A549 (cell line): ENCODE measurements around the gene CFAP99. TPM values are rescaled to one million over a fixed set of nuclear protein-coding genes. Genes with fewer than 3 reads are reported as not detected.

ENCODE experiments used
- ATAC-seq, 2 experiments: fragments of 200-7000 bp in 1 of 2; fragments of >200 bp in 1 of 2; cut with Nextera tagmentation in 1 of 2; cut with Tn5 transposase in 1 of 2; 3 replicates each; pipeline versions ENCODE4 v1.8.0 to v1.9.1; 2018 to 2020; ENCODE audit warnings: mild to moderate bottlenecking in 1 of 2, moderate library complexity in 1 of 2
- CTCF ChIA-PET: fragments of 300-600 bp; sonication (Branson Sonifier 250); formaldehyde crosslinking; extraction: SDS; loops from one replicate; lab custom pipeline; 2021; ENCODE audit warnings: antibody characterized with exemption, inconsistent platforms; lab: Yijun Ruan, JAX
- POLR2A ChIA-PET: fragments of 350-600 bp; formaldehyde crosslinking; extraction: SDS; loops from one replicate; lab custom pipeline; 2021; ENCODE audit warnings: antibody characterized with exemption, inconsistent platforms; lab: Yijun Ruan, JAX
- DNase-seq, 2 experiments: peaks; one replicate each; pipeline versions ENCODE4 v3.0.0 to v3.0.0-alpha.2; 2011 to 2016; ENCODE audit warnings: low read depth in 1 of 2, low spot score in 1 of 2
- FAIRE-seq: peaks from 2 replicates; lab custom pipeline; 2011; peaks lifted over from hg19 to GRCh38; lab: Jason Lieb, UNC
- H3K27ac ChIP-seq, 2 experiments: fragments of >200 bp; sonication (Bioruptor Twin); formaldehyde crosslinking; 3 replicates each; pipeline ENCODE4 v1.5.1; 2016 to 2017
- H3K4me1 ChIP-seq: fragments of >200 bp; sonication (Bioruptor Twin); formaldehyde crosslinking; 3 replicates; pipeline ENCODE4 v1.6.1; 2016
- H3K4me2 ChIP-seq: fragments of >200 bp; sonication (Bioruptor Twin); formaldehyde crosslinking; 3 replicates; pipeline ENCODE4 v1.6.1; 2016
- H3K4me3 ChIP-seq: fragments of >200 bp; sonication (Bioruptor Twin); formaldehyde crosslinking; 3 replicates; pipeline ENCODE4 v1.5.1; 2016
- H3K9me3 ChIP-seq: fragments of >200 bp; sonication (Bioruptor Twin); formaldehyde crosslinking; 3 replicates; pipeline ENCODE4 v1.6.1; 2016
- BHLHE40 ChIP-seq: IDR thresholded peaks from 2 replicates; pipeline ENCODE4 v1.6.1; 2012; ENCODE audit warnings: low read depth, low read length, inconsistent platforms
- CBX8 ChIP-seq: fragments of 200-600 bp; sonication (generic); IDR thresholded peaks from 2 replicates; pipeline ENCODE4 v1.6.1; 2016
- EHF ChIP-seq: fragments of 250-450 bp; sonication (Bioruptor Pico); IDR thresholded peaks from 2 replicates; pipeline ENCODE4 v1.5.0; 2020; ENCODE audit warnings: mild to moderate bottlenecking
- EHMT2 ChIP-seq: fragments of 200-600 bp; sonication (generic); IDR thresholded peaks from 2 replicates; pipeline ENCODE4 v1.6.1; 2016; ENCODE audit warnings: antibody characterized with exemption, low read depth, mild to moderate bottlenecking, moderate library complexity
- FOXS1 ChIP-seq: fragments of 250-450 bp; sonication (Bioruptor Pico); IDR thresholded peaks from 2 replicates; pipeline ENCODE4 v1.5.0; 2020; ENCODE audit warnings: mild to moderate bottlenecking, moderate library complexity
- GATA3 ChIP-seq: IDR thresholded peaks from 2 replicates; pipeline ENCODE4 v1.6.1; 2012; ENCODE audit warnings: borderline replicate concordance
- HDAC2 ChIP-seq: fragments of 200-600 bp; sonication (generic); IDR thresholded peaks from 2 replicates; pipeline ENCODE4 v1.6.1; 2016
- HEYL ChIP-seq: fragments of 250-450 bp; sonication (Bioruptor Pico); IDR thresholded peaks from 2 replicates; pipeline ENCODE4 v1.8.0; 2021; ENCODE audit warnings: mild to moderate bottlenecking, moderate library complexity
- JUNB ChIP-seq: fragments of >200 bp; sonication (Bioruptor Twin); formaldehyde crosslinking; IDR thresholded peaks from 2 replicates; pipeline ENCODE4 v1.6.1; 2016
- KDM5A ChIP-seq: fragments of 200-600 bp; sonication (generic); IDR thresholded peaks from 2 replicates; pipeline ENCODE4 v1.6.1; 2016; ENCODE audit warnings: antibody characterized with exemption, mild to moderate bottlenecking
- NFE2L2 ChIP-seq: fragments of 150-350 bp; conservative IDR thresholded peaks from 2 replicates; pipeline ENCODE4 v1.6.1; 2014; ENCODE audit warnings: low read length
- NPAS2 ChIP-seq: fragments of 250-450 bp; sonication (Bioruptor Pico); IDR thresholded peaks from 2 replicates; pipeline ENCODE4 v1.8.0; 2022; ENCODE audit warnings: mild to moderate bottlenecking, moderate library complexity, borderline replicate concordance
- PHF8 ChIP-seq: fragments of 200-600 bp; sonication (generic); IDR thresholded peaks from 2 replicates; pipeline ENCODE4 v1.6.1; 2016; ENCODE audit warnings: low read depth, mild to moderate bottlenecking, antibody characterized with exemption, moderate library complexity, borderline replicate concordance
- RNF2 ChIP-seq: fragments of 200-600 bp; sonication (generic); IDR thresholded peaks from 2 replicates; pipeline ENCODE4 v1.6.1; 2016; ENCODE audit warnings: low read depth, mild to moderate bottlenecking, antibody characterized with exemption, moderate library complexity, borderline replicate concordance
- SMC3 ChIP-seq: fragments of >200 bp; sonication (Bioruptor Twin); formaldehyde crosslinking; IDR thresholded peaks from 3 replicates; pipeline ENCODE4 v1.6.1; 2018; ENCODE audit warnings: inconsistent platforms
- TFCP2L1 ChIP-seq: fragments of 250-450 bp; sonication (Bioruptor Pico); IDR thresholded peaks from 2 replicates; pipeline ENCODE4 v1.5.0; 2021; ENCODE audit warnings: mild to moderate bottlenecking
- TP53 ChIP-seq: fragments of 250-450 bp; sonication (Bioruptor Pico); IDR thresholded peaks from 2 replicates; pipeline ENCODE4 v1.5.0; 2021; ENCODE audit warnings: mild to moderate bottlenecking, moderate library complexity
- ZC3H11A ChIP-seq: fragments of 450-650 bp; IDR thresholded peaks from 2 replicates; pipeline ENCODE4 v1.6.1; 2014; ENCODE audit warnings: antibody characterized with exemption, mild to moderate bottlenecking
- ZNF302 ChIP-seq: fragments of 250-450 bp; sonication (Bioruptor Pico); IDR thresholded peaks from 2 replicates; pipeline ENCODE4 v1.9.0; 2021; ENCODE audit warnings: inconsistent platforms, mild to moderate bottlenecking, moderate library complexity
- WGBS: methylation state at CpG from one replicate; pipeline ENCODE4 v1.1.6; 2017; ENCODE audit errors: missing lambda C conversion rate; 5-methylcytosine and 5-hydroxymethylcytosine counted together
- polyA plus RNA-seq, 4 experiments: library from polyadenylated mRNA; depleted of rRNA in 3 of 4; stranded (reverse); fragments of >200 nt; fragmentation: RNase III in 1 of 4; extraction: RNeasy Plus Mini Kit Qiagen cat#74134 plus additional on column Dnase treatment in 1 of 4; gene quantifications; 2 replicates in 3 of 4; 3 replicates in 1 of 4; pipeline ENCODE4 v1.2.3, GENCODE V29; 2011 to 2017
- TF ChIP-seq, protein P1 (sequence below): fragments of 200-600 bp; sonication (generic); IDR thresholded peaks from 2 replicates; pipeline ENCODE4 v1.6.1; 2016; ENCODE audit warnings: antibody characterized with exemption, mild to moderate bottlenecking, moderate library complexity
- TF ChIP-seq, protein P2 (sequence below): IDR thresholded peaks from 2 replicates; pipeline ENCODE4 v1.6.1; 2012; ENCODE audit warnings: low read depth, borderline replicate concordance
- TF ChIP-seq, protein P3 (sequence below): fragments of >200 bp; sonication (Bioruptor Twin); formaldehyde crosslinking; IDR thresholded peaks from 3 replicates; pipeline ENCODE4 v1.5.1; 2016
- TF ChIP-seq, protein P4 (sequence below): IDR thresholded peaks from 2 replicates; pipeline ENCODE4 v1.6.1; 2012

Gene CFAP99
- polyA plus RNA-seq, 2 of the 4 experiments (the other 2 are of a cell fraction) = 0.09 TPM; not detected in 1

DNA sequence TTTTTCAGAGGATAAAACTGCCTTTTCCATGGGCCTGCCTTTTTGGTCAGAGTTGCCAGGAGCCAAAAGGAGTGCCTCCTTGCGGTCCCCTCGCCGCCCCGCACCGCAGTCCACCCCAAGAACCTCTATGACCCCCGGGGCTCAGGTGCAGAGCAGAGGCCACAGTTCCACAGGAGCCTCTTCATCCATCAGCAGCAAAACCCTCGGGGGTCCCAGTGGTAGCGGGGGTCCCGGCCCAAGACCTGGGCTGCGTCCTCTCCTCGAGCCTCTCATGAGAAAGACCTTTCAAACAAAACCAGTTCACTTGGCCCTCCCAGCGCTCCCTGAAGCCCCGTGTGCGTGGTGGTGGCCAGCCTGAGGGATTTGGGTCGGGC, 17.2 kb upstream of the CFAP99 start:
- POLR2A ChIA-PET = no interaction called here
- no peak for ATAC-seq
- WGBS = 100% methylated on average over 5 of the region's 15 CpGs
- no peak for DNase-seq
- FAIRE-seq = no peak
- Histone ChIP-seq H3K27ac (no peak overlapping the region), H3K4me2 (no peak overlapping the region), H3K4me1 (peaks cover 7% of the 10 kb centered on the region; the same call in 1 of the 3 replicates), H3K4me3 (no peak overlapping the region), H3K9me3 (no peaks in the 10 kb centered on the region)
- TF ChIP-seq ZNF302 (CRISPR knock-in tag) (no peak), PHF8 (no peak), TP53 (no peak), SMC3 (no peak), HEYL (CRISPR knock-in tag) (no peak), GATA3 (no peak), TFCP2L1 (CRISPR knock-in tag) (no peak), HDAC2 (no peak), JUNB (no peak), KDM5A (no peak), ZC3H11A (no peak), NFE2L2 (no peak), BHLHE40 (no peak), RNF2 (no peak), FOXS1 (CRISPR knock-in tag) (no peak)
- TF ChIP-seq, protein P1, sequence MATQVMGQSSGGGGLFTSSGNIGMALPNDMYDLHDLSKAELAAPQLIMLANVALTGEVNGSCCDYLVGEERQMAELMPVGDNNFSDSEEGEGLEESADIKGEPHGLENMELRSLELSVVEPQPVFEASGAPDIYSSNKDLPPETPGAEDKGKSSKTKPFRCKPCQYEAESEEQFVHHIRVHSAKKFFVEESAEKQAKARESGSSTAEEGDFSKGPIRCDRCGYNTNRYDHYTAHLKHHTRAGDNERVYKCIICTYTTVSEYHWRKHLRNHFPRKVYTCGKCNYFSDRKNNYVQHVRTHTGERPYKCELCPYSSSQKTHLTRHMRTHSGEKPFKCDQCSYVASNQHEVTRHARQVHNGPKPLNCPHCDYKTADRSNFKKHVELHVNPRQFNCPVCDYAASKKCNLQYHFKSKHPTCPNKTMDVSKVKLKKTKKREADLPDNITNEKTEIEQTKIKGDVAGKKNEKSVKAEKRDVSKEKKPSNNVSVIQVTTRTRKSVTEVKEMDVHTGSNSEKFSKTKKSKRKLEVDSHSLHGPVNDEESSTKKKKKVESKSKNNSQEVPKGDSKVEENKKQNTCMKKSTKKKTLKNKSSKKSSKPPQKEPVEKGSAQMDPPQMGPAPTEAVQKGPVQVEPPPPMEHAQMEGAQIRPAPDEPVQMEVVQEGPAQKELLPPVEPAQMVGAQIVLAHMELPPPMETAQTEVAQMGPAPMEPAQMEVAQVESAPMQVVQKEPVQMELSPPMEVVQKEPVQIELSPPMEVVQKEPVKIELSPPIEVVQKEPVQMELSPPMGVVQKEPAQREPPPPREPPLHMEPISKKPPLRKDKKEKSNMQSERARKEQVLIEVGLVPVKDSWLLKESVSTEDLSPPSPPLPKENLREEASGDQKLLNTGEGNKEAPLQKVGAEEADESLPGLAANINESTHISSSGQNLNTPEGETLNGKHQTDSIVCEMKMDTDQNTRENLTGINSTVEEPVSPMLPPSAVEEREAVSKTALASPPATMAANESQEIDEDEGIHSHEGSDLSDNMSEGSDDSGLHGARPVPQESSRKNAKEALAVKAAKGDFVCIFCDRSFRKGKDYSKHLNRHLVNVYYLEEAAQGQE = no peak
- TF ChIP-seq, protein P2, sequence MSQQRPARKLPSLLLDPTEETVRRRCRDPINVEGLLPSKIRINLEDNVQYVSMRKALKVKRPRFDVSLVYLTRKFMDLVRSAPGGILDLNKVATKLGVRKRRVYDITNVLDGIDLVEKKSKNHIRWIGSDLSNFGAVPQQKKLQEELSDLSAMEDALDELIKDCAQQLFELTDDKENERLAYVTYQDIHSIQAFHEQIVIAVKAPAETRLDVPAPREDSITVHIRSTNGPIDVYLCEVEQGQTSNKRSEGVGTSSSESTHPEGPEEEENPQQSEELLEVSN = no peak
- TF ChIP-seq, protein P3, sequence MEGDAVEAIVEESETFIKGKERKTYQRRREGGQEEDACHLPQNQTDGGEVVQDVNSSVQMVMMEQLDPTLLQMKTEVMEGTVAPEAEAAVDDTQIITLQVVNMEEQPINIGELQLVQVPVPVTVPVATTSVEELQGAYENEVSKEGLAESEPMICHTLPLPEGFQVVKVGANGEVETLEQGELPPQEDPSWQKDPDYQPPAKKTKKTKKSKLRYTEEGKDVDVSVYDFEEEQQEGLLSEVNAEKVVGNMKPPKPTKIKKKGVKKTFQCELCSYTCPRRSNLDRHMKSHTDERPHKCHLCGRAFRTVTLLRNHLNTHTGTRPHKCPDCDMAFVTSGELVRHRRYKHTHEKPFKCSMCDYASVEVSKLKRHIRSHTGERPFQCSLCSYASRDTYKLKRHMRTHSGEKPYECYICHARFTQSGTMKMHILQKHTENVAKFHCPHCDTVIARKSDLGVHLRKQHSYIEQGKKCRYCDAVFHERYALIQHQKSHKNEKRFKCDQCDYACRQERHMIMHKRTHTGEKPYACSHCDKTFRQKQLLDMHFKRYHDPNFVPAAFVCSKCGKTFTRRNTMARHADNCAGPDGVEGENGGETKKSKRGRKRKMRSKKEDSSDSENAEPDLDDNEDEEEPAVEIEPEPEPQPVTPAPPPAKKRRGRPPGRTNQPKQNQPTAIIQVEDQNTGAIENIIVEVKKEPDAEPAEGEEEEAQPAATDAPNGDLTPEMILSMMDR = no peak
- CTCF ChIA-PET = no interaction called here

DNA sequence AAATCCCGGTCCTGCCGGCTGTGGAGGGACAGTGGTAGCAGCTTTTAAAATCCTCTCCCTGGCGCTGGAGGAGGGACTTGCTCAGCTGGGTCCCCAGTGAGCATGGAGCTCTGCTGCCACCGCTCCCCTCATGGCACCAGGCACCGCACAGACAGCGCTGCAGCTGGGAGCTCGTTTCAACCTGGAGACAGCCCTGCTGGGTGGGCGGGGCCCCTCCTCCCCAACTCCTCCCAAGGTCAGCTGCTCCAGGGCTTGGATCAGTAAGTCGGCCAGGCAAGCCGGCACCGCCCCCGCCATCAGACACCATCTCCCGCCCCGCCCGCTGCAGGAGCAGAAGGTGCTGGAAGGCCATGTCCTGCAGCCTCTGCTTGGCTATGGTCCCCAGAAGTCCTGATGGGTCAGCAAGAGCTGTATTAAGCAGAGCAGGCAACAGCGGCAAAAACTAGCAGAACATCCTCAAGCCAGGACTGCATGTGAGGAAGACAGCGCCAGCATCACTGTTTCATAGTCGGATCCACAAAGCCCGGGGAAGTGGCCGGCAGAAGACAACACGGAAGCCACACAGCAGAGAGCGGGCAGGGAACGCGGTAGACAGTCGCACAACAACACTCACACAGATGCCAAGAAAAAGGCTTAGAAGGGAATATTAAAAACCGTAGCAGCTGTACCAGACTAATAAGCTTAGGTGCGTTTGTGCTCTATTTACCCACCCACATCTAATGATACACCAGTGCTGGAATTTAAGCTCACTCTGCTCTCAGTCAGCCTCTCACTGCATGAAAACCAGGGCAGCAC, 16.5 kb upstream of the CFAP99 start:
- H3K4me3 ChIP-seq = no peak overlapping the region
- WGBS = 81% methylated on average over 19 of the region's 27 CpGs
- no peak for FAIRE-seq
- ChIA-PET POLR2A (no interaction called here), CTCF (interaction anchor here (1.7 kb wide), 1 partner anchor 11 kb away, joined by 6 read pairs; no protein-coding TSS in a partner anchor)
- DNase-seq = peak in 1 of 2 experiments; percentile 22
- ATAC-seq = peak in 1 of 2 experiments; percentile 70; a peak in 3 of 6 replicates
- H3K9me3 ChIP-seq = no peaks in the 10 kb centered on the region
- H3K27ac ChIP-seq = no peak overlapping the region
- no peak overlapping the region for H3K4me2 ChIP-seq
- peaks cover 7% of the 10 kb centered on the region; the same call in 1 of the 3 replicates for H3K4me1 ChIP-seq
- TF ChIP-seq EHMT2 (no peak), EHF (no peak), ZC3H11A (no peak), TP53 (no peak), HEYL (CRISPR knock-in tag) (no peak), NPAS2 (CRISPR knock-in tag) (no peak), CBX8 (no peak), NFE2L2 (no peak)
- TF ChIP-seq, protein P3 = no peak
- TF ChIP-seq, protein P4, sequence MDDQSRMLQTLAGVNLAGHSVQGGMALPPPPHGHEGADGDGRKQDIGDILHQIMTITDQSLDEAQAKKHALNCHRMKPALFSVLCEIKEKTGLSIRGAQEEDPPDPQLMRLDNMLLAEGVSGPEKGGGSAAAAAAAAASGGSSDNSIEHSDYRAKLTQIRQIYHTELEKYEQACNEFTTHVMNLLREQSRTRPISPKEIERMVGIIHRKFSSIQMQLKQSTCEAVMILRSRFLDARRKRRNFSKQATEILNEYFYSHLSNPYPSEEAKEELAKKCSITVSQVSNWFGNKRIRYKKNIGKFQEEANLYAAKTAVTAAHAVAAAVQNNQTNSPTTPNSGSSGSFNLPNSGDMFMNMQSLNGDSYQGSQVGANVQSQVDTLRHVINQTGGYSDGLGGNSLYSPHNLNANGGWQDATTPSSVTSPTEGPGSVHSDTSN = no peak
